ENCODE results near the gene F7.

Gene F7

DNA sequence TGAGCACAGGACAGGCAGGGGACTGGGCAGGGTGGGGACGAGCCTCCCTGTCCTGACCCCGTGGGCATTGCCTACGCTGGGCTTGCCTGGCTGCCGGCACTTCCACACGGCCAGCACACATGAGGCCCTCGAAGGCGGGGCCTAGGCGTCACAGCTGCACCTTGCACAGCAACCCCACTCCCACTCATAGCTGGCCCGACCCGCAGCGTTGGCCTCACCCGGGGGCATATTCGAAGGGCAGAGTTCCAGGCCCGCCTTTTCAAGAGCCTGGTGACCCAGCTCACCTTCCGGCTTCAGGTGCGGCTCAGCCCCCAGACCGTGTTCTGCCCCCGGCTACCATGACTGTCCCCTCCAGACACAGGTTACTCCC is 36.0 kb downstream of the F7 start:
- no peak for DNase-seq

DNA sequence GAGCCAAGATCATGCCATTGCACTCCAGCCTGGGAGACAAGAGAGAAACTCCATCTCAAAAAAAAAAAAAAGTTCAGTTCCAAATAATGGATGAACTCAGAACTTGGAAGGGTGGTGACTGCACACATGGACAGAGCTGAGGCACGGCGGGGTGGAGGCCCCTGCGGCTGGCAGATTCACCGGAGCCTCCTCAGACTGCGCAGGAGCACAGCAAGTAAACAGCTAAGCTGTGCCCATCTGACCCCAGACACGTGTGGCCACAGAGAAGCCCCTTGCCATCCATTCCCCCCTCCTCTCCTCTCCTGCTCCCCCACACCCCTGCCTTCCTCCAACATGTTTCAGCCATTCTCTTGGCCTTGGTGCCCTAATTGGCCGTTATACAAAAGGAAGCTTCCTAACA is 37.3 kb downstream of the F7 start:
- DNase-seq, result no peak

DNA sequence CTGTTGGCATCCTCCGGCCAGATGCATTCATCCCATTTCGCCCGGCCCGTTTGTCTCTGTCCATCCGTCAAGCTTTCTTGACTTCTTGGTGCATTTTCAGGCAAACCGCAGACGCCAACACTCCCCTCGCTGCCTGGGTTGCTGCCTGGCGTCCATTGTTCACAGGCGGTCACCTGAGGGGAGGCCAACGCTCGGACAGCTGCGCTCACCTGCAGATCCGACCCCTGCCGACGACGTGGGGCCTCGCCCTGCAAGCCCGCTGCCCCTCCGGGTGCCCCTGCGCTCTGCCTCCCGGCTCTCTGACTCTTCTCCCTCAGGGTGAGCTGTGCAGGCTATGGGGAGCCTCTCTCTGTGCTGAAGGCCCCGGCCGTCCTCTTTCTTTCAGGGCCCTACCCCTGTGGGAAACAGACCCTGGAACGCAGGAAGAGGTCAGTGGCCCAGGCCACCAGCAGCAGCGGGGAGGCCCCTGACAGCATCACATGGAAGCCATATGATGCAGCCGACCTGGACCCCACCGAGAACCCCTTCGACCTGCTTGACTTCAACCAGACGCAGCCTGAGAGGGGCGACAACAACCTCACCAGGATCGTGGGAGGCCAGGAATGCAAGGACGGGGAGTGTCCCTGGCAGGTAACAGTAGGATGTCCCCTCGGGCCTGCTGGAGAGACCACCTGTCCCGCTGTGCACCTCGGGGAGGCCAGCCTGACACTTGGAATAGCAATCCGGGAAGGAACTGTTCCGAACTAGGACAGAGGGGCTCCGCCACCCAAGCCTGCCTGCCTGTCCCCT is 38.1 kb downstream of the F7 start:
- no peak for DNase-seq

DNA sequence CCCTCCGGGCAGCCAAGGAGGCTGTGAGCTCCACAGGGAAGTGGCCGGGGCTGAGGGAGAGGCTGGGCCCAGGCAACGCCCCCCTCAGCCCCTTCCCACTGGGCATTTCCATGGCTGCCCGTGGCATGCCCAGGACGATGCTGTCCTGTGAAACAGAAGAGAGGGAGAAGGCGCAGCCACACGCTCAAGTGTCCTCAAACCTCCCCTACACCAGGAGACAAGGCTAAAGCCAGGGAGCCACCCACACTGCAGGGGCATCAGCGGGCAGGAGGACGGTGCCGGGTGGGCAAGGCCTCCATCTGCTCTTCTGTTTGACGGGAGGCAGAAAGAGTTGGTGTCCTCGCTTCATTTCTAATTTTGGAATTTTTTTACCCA is 38.7 kb downstream of the F7 start:
- no peak for DNase-seq

DNA sequence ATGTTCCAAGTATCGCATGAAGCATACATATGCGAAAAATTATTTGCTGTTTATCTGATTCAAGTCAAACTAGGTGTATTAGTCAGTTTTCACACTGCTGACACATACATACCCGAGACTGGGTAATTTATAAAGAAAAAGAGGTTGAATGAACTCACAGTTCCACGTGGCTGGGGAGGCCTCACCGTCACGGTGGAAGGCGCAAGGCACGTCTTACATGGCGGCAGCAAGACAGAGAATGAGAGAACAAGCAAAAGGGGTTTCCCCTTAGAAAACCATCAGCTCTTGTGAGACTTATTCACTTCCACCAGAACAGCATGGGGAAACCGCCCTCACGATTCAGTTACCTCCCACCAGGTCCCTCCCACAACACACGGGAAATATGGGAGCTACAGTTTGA is 39.9 kb downstream of the F7 start:
- DNase-seq, result peak; percentile 33

DNA sequence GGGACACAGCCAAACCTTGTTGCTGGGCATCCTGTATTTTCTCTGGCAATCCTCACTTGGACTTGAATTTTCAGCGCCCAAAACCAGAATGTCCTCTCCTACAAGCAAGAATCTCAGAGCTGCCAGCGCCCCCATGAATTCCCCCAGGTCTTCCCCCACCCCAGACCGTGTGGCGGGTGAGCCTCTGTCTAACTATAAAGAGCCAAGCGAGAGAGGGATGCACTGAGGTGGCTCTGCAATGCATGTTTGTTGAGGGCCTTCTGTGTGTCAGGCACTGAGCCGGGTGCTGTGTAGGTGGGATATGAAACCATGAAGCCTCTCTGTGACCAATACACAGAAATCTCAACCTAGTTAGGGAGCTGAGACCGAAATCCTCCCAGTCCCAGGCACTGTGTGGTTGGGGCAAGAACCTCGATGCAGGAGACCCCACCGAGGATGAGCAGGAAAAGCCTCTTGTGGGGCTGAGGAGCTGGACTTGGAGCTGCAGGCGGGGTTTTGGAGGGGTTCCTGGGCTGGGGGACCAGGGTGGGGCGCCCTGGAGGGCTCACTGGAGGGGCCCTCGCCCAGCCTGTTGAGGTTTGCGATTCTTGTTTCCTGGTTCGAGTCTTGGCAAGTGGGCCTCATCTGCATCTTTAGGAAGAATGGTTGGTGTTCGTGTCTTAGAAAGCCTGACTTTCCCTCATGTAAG is 40.5 kb downstream of the F7 start:
- no peak for DNase-seq

DNA sequence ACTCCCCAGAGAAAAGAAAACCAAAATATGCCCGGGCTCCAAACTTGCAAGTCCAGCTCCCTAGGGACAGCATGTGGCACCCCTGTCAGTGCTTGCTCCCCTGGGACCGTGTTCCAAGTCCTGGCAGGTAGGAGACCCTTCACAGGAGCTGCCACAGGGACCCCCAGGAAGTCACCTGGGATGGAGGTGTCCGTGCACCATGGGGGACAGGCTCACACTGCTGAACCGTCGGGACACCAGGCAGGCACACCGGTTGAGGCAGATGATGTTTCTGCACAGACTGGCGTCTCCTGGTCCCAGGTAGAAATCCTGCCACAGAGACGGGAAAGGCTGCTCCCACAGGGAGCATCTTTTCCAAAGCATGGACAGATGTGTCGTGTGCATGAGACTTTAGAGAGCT is 41.2 kb downstream of the F7 start:
- no peak for DNase-seq

DNA sequence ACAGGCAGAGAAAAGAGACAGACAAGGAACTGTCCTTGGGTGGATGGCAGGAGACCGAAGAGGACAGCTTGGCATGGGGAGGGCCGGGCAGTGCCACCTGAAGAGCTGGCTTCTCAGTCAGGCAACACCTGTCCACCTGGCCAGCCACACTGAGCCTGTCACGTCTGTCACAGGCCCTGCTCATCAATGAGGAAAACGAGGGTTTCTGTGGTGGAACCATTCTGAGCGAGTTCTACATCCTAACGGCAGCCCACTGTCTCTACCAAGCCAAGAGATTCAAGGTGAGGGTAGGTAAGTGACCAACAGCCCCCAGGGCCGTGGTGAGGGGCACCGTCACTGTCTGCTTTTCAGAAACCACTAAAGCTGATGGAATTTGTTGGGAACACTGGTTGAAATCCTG is 41.6 kb downstream of the F7 start:
- no peak for DNase-seq

DNA sequence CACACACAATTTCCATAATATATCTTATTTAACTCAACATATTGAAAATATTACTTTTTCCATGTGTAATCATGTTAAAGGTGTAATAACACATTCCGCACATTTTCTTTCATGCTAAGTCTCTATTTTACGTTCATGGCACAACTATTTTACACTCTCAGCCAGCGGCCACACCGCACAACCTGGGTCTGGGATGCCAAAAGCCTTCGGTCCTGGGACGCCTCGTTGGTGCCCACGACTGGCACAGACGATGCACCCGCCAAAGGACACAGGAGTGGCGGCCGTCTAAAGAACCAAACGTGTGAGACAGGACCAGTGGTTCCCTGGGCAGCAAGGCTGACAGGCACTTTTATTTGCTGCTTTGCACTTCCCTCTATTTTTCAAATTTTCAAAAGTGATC is 42.8 kb downstream of the F7 start:
- DNase-seq, result no peak

DNA sequence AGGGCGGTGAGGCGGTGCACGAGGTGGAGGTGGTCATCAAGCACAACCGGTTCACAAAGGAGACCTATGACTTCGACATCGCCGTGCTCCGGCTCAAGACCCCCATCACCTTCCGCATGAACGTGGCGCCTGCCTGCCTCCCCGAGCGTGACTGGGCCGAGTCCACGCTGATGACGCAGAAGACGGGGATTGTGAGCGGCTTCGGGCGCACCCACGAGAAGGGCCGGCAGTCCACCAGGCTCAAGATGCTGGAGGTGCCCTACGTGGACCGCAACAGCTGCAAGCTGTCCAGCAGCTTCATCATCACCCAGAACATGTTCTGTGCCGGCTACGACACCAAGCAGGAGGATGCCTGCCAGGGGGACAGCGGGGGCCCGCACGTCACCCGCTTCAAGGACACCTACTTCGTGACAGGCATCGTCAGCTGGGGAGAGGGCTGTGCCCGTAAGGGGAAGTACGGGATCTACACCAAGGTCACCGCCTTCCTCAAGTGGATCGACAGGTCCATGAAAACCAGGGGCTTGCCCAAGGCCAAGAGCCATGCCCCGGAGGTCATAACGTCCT is 43.4 kb downstream of the F7 start:
- DNase-seq, result no peak

DNA sequence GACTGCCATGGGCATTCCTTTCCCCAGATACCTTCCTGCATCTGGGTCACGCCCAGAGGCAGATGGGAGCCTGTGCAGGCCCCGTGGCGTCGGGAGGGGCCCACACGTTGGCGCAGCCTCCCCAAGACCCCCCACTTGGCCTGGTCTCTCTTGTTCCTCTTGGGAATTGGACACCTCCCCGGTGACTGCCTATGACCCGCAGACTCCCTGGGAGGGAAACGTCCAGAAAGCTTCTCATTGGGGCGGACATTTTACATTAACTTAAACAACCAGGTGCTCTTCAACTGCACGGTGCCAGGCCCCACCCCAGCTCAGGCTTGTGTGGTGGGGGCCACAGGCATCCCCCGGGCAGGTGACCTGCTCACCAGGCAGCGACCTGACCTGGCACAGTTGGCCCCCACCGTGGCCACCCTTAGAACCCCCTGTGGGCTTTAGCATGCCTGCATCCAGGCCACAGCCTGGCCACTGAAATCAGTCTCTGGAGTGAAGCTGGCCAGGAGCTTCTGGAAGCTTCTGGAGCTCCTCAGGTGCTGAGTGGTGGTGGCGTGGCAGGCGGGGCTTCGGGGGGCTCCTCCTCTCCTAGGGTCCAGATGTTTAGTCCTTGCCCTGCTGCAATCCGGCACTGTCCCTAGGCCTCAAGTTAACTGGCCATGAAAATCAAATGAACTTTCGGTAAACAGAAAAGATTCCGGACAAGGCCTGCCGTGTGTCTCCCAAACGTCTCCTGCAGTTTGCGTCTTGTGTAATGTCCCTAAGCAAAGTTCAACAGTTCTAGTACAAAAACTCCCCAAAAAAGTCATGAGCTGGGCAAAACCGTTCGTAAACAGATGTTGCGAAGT is 44.3 kb downstream of the F7 start:
- DNase-seq, result no peak

DNA sequence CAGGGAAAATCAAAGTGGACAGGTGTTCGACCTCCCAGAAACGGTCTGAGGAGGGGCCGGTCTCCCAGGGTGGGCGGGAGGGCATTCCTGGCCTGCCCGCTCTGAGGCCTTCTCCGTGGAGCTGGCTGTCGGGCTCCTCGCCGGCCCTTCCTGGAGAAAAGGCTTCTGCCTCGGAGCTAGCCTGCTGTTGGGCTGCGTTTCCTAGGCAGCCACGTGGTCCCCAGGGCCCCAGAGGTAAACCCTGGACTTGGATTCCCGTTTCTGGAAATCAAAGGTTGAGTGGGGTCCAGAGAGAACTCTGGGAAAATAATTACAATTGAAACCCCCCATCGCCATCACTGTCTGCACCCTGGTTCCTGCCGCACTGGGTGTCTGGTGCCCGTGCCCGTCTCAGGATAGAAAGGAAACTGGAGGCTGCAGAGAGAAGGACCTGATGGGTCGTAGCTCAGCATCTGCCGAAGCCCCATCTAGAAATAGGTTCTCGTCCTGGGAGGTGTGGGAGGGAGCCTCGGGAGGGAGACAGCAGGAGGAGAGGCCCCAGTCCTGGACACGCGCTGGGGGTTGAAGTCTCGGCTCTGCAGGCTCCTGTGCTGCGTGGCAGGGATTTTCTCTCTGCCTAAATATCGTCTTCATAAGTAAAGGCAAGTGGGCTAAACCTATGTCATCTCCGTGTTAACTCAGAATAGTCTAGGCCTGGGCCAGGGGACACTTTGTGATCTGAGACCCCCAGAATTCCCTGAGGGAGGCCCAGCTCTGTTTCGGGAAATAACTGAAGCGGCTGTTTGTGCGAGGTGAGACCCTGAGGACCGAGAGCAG is 45.2 kb downstream of the F7 start:
- no peak for DNase-seq

DNA sequence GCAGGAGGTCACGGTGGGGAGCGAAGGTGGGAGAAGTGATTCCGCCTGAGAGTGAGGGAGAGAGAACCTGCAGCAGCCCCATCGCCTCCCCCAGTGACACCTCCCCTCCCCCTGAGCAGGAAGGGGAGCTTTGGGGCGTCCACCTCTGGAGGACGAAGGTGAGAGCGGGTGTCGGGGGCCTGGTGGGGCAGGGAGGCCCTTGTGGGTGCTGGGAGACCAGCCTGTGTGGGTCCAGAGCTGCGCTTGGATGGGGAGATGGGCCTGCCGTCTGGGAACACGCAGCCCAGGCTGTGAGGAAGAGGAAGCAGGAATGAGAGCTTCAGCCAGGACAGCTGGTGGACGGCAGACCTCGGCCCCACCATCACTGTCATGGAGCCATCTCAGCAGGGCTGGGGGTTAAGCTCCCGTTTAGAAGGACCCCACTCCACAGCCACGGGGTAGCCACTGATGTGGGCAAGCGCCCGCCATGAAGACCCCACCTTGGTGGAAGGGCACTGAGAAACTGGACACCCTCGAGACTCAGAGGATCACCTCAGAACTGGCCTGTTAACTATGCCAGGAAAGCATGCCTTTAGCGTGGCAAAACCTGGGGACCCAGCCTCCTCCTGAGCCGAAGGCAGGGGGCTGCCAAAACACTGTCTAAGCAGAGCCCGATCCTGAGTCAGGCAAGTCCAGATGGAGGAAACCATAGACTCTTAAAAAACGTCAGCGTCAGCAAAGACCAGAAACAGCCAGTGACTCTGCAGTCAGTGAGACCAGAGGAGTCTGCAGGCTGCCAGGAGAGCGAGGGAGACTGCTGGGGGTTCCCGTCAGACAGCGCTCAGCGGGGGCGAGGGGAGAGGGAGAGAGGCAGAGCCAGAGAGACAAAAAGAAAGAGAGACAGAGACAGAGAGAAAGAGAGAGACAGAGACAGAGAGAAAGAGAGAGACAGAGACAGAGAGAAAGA is 46.4 kb downstream of the F7 start:
- DNase-seq, result no peak

DNA sequence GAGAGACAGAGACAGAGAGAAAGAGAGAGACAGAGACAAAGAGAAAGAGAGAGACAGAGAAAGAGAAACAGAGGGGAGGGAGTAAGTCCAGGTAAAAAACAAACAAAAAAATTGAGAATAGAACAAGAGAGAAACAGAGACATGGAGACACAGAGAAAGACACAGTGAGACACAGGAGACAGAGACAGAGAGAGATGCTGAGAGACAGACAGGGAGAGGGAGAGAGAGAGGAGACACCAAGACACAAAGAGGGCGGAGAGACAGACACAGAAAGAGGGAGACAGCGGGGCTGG is 47.0 kb downstream of the F7 start:
- no peak for DNase-seq

DNA sequence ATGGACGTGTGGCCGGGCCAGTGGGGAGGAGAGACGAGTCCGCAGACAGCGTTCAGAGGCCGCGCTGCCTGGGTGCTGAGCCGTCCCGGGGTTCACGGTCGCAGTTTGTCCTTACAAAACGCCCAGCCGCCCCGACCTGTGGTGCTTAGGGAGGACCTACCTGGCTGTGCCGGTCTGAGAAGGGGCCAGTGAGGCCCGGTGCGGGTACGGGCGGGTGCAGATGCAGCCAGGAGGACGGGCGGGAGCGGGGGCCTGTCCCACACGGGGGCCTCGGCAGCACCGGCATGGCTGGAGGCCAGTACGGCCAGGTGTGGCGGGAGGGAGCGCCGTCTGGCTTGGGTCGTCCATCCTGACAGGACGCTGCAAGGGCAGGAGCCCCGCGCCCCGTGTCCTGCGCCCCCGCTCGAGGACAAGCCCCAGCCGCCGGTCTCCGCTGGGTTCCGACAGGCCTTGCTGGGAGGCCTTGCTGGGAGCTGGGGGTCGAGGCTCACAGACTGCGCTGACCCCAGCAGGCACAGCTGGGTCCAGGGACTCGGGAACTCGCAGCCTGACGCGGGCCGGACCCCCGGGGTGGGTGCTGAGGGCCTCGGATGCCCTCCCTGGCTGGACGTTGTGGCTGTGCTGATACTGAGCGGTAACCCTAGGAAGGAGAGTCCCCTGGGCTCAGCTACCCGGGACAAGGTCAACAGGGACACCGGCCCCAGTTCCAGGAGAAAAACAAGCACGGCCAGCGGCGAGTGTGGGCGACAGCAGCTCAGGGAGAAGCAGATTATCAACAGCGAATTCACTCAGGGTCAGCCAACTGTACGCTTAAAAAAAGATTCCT is 47.6 kb downstream of the F7 start:
- no peak for DNase-seq

DNA sequence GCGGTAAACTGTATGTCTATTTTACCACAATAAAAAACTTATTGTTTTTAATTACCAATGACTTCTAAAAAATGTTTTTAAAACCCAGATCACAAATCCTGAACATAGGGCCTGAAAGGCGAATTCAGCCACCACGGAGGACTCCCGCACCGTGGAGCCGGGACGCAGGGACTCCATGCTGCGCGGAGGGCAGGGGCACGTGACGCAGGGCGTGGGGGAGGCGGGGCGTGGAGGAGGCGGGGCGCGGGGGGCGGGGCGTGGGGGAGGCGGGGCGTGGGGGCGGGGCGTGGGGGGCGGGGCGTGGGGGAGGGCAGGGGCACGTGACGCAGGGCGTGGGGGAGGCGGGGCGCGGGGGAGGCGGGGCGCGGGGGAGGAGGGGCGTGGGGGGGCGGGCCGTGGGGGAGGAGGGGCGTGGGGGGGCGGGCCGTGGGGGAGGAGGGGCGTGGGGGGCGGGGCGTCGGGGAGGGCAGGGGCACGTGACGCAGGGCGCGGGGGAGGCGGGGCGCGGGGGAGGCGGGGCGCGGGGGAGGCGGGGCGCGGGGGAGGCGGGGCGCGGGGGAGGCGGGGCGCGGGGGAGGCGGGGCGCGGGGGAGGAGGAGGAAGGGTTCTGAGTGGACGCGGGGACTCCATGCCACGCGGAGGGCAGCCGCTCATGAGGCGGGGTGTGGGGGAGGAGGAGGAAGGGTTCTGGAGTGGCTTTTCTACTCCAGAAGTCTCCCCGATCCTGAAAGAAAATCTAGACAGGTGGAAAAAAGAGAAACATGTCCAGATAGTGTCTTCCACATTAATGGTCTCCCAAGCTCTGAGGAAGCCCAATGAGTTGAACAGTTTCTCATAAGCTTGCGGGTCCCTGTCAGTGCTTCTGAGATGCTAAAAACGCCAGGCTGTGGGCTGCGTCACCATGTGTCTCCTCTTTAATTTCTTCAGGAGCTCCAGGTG is 48.5 kb downstream of the F7 start:
- peak; percentile 65 for DNase-seq

DNA sequence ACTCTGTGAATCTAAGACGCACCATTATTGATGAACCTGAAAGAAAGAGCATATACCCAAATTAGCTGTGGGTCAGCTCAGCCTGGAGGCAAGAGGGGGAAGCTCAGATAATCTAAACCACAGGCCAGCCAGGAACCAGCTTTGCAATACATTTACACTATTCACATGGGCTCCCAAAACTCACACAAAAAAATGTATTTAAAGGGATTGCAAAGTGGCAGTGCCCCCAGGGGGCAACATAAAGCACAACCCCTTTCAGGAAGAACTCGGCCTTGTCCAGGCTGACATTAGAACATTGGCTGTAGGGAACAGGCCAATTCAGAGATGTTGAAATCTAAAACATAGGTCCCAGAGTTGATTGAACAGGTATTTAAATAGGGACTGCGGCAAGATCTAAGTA is 49.6 kb downstream of the F7 start:
- no peak for DNase-seq

DNA sequence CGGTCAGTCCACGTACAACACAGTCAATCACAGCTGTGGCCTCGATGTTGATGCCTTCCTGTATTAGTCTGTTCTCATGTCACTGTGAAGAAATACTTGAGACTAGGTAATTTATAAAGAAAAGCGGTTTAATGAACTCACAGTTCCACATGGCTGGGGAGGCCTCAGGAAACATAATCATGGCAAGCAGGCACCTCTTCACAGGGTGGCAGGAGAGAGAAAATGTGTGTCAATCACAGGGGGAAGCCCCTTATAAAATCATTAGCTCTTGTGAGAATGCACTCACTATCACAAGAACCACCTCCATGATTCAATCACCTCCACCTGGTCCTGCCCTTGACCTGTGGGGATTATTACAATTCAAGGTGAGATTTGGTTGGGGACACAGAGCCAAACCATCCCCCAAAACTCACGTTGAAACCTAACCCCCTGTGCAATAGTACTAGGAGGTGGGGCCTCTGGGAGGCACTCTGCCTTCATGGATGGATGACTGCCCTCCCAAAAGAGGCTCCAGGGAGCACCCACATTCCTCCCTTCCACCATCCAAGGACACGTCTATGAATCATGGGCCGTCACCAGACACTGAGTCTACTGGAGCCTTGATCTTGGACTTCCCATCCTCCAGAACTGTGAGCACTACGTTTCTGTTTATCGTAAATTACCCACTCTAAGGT is 50.5 kb downstream of the F7 start:
- DNase-seq, result no peak

Data from stimulated activated CD4-positive, alpha-beta T cell treated with anti-CD3 and anti-CD28 coated beads, Interleukin-12 subunit alpha, Interleukin-12 subunit beta, amount 100 ng/mL, for 4 hours (primary cell).